GM12891 (cell line): ENCODE measurements around the gene RYR3.

Experiments
- DNase-seq: peaks from one replicate; pipeline ENCODE4 v3.0.0; 2011; ENCODE audit warnings: low spot score; ENCODE audit not compliant: insufficient read length
- FAIRE-seq: peaks from 2 replicates; lab custom pipeline; 2011; peaks lifted over from hg19 to GRCh38; lab: Jason Lieb, UNC
- PAX5 ChIP-seq: IDR thresholded peaks from 2 replicates; pipeline ENCODE4 v1.6.1; 2011; ENCODE audit warnings: low read length, moderate library complexity, mild to moderate bottlenecking; ENCODE audit not compliant: insufficient read depth, severe bottlenecking
- POLR2A ChIP-seq: IDR thresholded peaks from 2 replicates; pipeline ENCODE4 v1.6.1; 2011; ENCODE audit warnings: low read depth, low read length, control low read depth
- POLR2AphosphoS5 ChIP-seq: IDR thresholded peaks from 2 replicates; pipeline ENCODE4 v1.6.1; 2011; ENCODE audit warnings: low read depth, low read length, control low read depth
- POU2F2 ChIP-seq: IDR thresholded peaks from 2 replicates; pipeline ENCODE4 v1.6.1; 2011; ENCODE audit warnings: low read depth, mild to moderate bottlenecking, control low read depth, low read length, moderate library complexity
- SPI1 ChIP-seq: IDR thresholded peaks from 2 replicates; pipeline ENCODE4 v1.6.1; 2011; ENCODE audit warnings: low read depth, low read length, control low read depth
- TAF1 ChIP-seq: IDR thresholded peaks from 2 replicates; pipeline ENCODE4 v1.6.1; 2011; ENCODE audit warnings: low read depth, low read length, control low read depth

The RYR3 gene

DNA sequence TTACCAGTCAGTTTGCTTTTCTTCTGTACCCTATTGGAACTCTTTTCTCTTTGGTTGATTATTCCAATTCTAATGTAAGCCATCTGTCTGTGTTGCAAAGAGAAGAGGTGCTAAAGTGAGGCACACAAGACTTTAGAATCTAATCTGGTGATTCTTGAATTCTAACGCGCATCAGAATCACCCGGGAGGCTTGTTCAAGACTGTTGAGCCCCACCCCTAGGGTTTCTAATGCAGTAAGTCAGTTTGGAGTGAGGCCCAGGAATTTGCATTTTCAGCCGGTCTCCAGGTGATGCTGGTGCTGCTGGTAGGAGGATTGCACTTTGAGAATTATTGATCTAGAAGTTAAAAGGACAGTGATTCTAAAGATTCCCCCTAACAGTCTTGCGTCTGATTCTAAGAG is 472.2 kb downstream of the RYR3 start:
- TF ChIP-seq TAF1 (no peak), PAX5 (no peak), POU2F2 (no peak), POLR2AphosphoS5 (no peak), POLR2A (no peak), SPI1 (no peak)
- no peak for DNase-seq
- no peak for FAIRE-seq

DNA sequence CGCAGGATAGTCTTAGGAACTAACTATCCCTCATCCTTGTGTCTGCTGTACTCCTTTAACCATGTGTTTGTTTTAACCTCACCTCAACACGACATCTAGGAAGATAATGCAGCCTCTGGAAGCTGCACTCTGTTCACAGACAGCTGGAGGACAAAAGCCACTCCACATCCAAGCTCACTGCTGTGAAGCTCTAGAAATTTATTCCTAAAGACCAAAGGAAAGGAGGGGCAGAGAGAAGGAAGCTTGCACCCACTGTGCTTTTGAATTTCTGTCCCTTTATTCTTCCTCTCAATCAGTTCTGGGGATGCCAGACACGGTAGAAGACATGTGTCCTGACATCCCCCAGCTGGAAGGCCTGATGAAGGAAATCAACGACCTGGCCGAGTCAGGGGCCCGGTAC is 474.6 kb downstream of the RYR3 start:
- FAIRE-seq (no peak), DNase-seq (no peak)
- TF ChIP-seq TAF1 (no peak), SPI1 (no peak), POU2F2 (no peak), POLR2AphosphoS5 (no peak), PAX5 (no peak), POLR2A (no peak)

DNA sequence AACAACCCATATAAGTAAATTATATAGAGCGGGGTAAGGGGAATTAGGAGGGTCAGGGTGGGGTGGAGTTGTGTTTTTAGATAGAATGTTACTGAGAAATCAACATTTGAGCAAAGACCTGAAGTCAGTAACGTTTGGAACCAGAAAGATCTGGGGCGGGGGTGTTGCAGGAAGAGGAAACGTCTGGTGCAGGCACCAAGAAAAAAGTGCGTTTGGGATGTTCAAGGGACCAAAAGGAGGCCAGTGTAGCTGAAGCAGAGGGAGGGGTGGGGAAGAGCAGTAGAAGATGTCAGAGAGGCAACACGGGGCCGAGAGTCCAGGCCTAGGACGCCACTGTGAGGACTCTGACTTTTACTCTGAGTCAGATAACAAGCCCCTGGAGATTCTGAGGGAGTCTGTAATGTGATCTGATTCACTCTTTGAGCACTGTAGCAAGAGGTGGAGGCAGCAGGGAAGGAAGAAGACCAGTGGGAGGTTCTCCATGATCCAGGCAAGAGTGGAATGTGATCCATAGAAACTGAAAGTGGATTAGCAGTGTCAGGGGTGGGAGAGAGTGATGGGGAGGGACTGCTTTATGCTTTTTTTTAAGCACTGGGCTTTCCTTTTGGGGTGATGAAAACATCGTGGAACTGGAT is 478.3 kb downstream of the RYR3 start:
- DNase-seq (no peak), FAIRE-seq (no peak)
- no peak for TF ChIP-seq POU2F2
- TF ChIP-seq POLR2A, result no peak
- no peak for TF ChIP-seq TAF1
- no peak for TF ChIP-seq SPI1
- TF ChIP-seq POLR2AphosphoS5, result no peak
- TF ChIP-seq PAX5, result no peak

DNA sequence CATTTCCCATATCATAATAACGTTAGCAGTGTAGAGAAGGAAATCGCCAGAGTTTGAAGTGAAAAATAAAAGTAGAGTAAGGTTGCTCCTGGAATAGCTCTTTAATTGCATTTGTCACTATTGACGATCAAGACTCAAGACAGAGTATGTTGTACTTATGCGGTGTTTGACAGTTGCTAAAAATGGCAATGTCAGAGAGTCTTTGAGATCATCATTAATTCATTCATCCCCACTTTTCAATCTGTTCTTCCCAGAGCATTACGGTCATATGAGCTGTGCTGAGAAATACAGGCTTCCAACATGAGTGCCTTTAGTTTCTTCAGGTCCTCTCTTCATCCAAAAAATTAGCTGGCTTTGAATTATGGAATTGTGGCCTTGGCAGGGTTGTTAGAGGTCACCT is 483.7 kb downstream of the RYR3 start:
- DNase-seq (no peak), FAIRE-seq (no peak)
- no peak for TF ChIP-seq POLR2A
- no peak for TF ChIP-seq TAF1
- no peak for TF ChIP-seq SPI1
- TF ChIP-seq POLR2AphosphoS5, result no peak
- TF ChIP-seq POU2F2, result no peak
- no peak for TF ChIP-seq PAX5

DNA sequence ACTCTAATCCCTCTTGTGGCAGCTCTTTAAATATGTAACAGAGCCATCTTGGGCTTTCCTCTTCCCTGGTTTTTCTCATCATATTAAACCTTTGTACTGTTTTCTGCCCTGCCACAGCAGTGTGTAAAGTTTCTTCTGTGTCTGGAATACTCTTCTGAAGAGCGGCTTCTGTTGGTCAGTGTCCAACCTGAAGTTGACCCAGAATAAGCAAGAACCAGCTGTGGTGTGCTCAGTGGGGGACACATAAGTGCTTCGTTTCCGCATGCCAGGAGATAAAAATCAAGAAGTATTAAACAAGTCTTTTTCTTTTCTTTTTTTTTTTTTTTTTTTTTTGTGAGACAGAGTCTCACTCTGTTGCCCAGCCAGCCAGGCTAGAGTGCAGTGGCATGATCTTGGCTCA is 484.3 kb downstream of the RYR3 start:
- TF ChIP-seq POLR2A, result no peak
- no peak for TF ChIP-seq PAX5
- no peak for TF ChIP-seq TAF1
- no peak for TF ChIP-seq POU2F2
- TF ChIP-seq POLR2AphosphoS5, result no peak
- no peak for TF ChIP-seq SPI1
- DNase-seq (no peak), FAIRE-seq (no peak)

DNA sequence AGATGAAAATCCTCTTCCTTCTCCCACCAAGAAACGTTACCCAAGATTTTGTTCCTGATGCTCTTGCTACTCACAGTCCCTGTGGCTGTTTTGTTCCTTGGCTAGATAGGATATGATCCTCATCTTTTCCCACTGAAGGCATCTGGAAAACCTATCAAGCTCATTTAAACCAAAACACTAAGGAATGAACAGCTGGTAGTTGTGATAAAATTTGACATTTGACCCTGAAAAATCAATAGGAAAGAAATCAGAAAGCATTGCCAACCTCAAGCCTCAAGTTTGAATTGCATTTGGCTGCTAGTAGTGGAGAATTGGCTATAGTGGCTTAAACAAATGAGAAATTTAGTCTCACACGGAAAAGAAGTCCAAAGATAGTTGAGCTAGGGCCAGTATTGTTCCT is 486.9 kb downstream of the RYR3 start:
- TF ChIP-seq PAX5, result no peak
- TF ChIP-seq POU2F2, result no peak
- TF ChIP-seq POLR2AphosphoS5, result no peak
- TF ChIP-seq SPI1, result no peak
- no peak for TF ChIP-seq TAF1
- TF ChIP-seq POLR2A, result no peak
- DNase-seq (no peak), FAIRE-seq (no peak)

DNA sequence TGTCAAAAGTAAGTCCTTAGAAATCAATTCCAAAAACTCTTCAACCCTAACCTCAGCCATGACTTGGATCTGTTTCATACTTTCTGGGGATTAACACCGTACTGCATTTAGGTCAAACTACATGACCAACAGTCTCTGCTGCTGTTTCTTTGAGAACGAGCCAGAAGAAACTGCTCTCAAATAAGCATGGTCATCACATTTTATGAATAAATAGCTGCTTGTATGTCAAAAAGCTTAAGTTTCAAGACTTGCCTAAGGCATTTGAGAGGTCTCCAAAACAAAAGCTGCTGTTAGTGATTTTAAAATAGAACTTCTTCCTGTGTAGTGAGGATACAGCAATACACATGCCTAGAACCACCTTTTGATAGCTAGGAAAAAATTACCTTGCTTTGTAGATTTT is 491.2 kb downstream of the RYR3 start:
- FAIRE-seq (no peak), DNase-seq (no peak)

DNA sequence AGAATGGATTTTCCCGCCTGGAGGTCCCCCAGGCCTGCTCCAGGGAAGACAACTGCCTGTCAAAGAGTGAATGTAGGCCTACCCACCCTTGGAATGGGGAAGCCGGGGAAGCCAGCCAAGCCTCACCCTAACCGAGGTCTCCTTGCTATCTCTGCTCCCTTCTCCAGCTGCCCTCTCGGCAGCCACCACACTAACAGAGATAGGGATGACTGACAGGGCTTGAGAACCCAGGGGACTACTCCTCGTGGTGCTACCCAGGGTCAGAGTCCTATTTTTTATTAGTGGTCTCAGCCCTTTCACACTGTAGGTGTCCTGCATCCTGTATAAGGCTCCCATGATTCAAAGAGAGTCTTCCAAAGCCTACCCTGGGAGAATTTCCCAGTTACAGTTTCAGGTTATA is 496.9 kb downstream of the RYR3 start:
- no peak for DNase-seq
- no peak for FAIRE-seq
- TF ChIP-seq POLR2A (no peak), POLR2AphosphoS5 (no peak), POU2F2 (no peak), PAX5 (no peak), SPI1 (no peak), TAF1 (no peak)

More for the DNA sequence above, 491.2 kb downstream of the RYR3 start:
- no peak for TF ChIP-seq POU2F2
- TF ChIP-seq PAX5, result no peak
- TF ChIP-seq SPI1, result no peak
- TF ChIP-seq POLR2AphosphoS5, result no peak
- TF ChIP-seq POLR2A, result no peak
- TF ChIP-seq TAF1, result no peak

DNA sequence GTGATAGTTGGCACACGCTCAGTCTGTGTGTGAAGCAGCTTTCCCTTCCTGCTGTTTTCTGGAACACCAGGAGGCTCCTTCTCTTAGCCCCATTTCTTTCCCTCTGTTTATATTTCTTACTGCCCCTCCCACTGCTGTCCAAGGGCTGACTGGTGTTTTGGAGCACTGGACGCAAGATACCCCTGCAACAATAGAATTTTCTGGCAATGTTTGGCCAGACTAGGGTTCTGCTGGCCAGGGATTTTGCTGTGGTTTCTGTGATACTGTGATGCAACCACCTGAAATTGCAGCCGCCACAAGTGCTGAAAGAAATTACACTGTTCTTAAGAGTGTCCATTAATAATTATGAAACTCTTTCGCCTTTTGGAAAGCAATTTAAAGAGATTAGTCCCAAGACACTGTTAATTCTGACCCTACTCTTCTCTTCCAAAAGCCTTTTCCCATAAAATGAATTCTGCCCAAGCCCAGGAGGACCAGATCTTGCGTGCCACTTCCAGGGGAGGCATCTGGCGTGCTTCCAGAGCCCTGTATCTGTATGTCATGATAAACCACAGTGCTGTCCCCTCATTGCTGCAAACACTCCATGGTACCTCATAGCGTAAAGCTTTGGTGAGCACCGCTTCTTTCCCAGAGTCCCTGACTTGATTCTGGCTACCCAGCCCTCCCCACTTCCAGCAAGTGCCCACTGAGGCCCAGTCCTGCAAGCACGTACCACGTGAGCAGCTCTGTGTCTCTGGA is 498.1 kb downstream of the RYR3 start:
- TF ChIP-seq POLR2A, result no peak
- TF ChIP-seq POU2F2, result no peak
- no peak for TF ChIP-seq SPI1
- no peak for TF ChIP-seq POLR2AphosphoS5
- TF ChIP-seq PAX5, result no peak
- TF ChIP-seq TAF1, result no peak
- DNase-seq, result no peak
- no peak for FAIRE-seq

DNA sequence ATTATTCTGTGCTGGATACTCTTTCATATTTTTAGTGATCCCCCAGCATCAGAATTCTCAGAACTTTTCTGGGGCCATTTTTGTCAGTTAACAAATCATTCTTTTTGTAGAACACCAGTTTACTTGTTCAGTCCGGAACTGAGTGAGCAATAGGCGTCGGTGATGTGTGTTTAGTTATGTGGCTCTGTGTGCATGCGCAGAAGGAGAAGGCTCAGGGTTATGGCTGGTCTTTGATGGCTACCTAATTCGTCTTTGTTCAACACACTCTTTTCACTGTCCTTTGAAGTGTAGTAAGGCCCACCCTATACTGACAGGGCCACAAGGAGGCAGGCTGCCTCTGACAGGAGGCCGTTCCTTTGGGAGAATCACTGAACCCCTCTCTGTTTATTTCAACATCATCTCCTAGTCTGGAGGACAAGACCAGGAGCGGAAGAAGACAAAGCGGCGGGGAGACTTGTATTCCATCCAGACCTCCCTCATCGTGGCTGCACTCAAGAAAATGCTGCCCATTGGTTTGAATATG is 499.4 kb downstream of the RYR3 start:
- FAIRE-seq, result no peak
- no peak for TF ChIP-seq TAF1
- no peak for TF ChIP-seq POU2F2
- no peak for TF ChIP-seq POLR2A
- no peak for TF ChIP-seq POLR2AphosphoS5
- no peak for DNase-seq
